ENCODE measurements around the gene MICAL3.

GRCh38 chr22:18021431-18021830, 2.9 kb downstream of the MICAL3 start:
- TF ChIP-seq, protein P1, sequence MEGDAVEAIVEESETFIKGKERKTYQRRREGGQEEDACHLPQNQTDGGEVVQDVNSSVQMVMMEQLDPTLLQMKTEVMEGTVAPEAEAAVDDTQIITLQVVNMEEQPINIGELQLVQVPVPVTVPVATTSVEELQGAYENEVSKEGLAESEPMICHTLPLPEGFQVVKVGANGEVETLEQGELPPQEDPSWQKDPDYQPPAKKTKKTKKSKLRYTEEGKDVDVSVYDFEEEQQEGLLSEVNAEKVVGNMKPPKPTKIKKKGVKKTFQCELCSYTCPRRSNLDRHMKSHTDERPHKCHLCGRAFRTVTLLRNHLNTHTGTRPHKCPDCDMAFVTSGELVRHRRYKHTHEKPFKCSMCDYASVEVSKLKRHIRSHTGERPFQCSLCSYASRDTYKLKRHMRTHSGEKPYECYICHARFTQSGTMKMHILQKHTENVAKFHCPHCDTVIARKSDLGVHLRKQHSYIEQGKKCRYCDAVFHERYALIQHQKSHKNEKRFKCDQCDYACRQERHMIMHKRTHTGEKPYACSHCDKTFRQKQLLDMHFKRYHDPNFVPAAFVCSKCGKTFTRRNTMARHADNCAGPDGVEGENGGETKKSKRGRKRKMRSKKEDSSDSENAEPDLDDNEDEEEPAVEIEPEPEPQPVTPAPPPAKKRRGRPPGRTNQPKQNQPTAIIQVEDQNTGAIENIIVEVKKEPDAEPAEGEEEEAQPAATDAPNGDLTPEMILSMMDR (IDR thresholded peaks at IDR 0.05; ENCODE audit: low read length), result no peak
- TF ChIP-seq EZH2 (IDR thresholded peaks at IDR 0.05; ENCODE audit: borderline replicate concordance, low read length), result no peak
